CD4-positive, alpha-beta T cell (primary cell): ENCODE results near the gene WNT2. TPM values are rescaled to one million over a fixed set of nuclear protein-coding genes. Genes with fewer than 3 reads are reported as not detected.
"Not testable (repeated sequence)": the region's sequence is repeated elsewhere in the genome, so short reads cannot be mapped to it uniquely, and the experiment has no call there.

Source experiments
- ATAC-seq: fragments of 200-7000 bp; cut with Tn5 transposase; one replicate; pipeline ENCODE4 v1.10.0; 2022; ENCODE audit warnings: mild to moderate bottlenecking; ENCODE audit not compliant: poor library complexity
- CTCF ChIA-PET: fragments of 350-600 bp; sonication (Branson Sonifier 250); formaldehyde crosslinking; loops from one replicate; lab custom pipeline; 2021; ENCODE audit warnings: antibody characterized with exemption, inconsistent platforms; lab: Charles Lee
- POLR2A ChIA-PET: fragments of 350-600 bp; sonication (Branson Sonifier 250); formaldehyde crosslinking; loops from one replicate; lab custom pipeline; 2021; ENCODE audit warnings: antibody characterized with exemption, inconsistent platforms; lab: Charles Lee
- DNase-seq, 14 experiments: peaks; one replicate each; pipeline ENCODE4 v3.0.0-alpha.2; 2013 to 2020; ENCODE audit warnings: mixed read lengths in 2 of 14
- H3K27ac ChIP-seq, 2 donors: one replicate each; pipeline versions ENCODE4 v1.5.1 to v1.7.0; 2013; ENCODE audit warnings: low read length in 2 of 2, low read depth in 1 of 2, mild to moderate bottlenecking in 1 of 2
- H3K27me3 ChIP-seq, 2 experiments: 1 replicate in 1 of 2; 2 replicates in 1 of 2; pipeline versions ENCODE4 v1.6.1 to v1.7.0; 2013; ENCODE audit warnings: low read length in 2 of 2, control low read depth in 1 of 2, mild to moderate bottlenecking in 1 of 2, moderate library complexity in 1 of 2; ENCODE audit not compliant: insufficient read depth in 2 of 2, control insufficient read depth in 1 of 2
- H3K36me3 ChIP-seq: one replicate; pipeline ENCODE4 v1.6.1; 2013; ENCODE audit warnings: low read length, control low read depth; ENCODE audit not compliant: insufficient read depth
- H3K4me1 ChIP-seq: one replicate; pipeline ENCODE4 v1.6.1; 2013; ENCODE audit warnings: low read length, control low read depth; ENCODE audit not compliant: insufficient read depth
- H3K4me3 ChIP-seq: one replicate; pipeline ENCODE4 v1.5.1; 2013; ENCODE audit warnings: mild to moderate bottlenecking, low read length, moderate library complexity
- H3K9me3 ChIP-seq, 2 experiments: 1 replicate in 1 of 2; 2 replicates in 1 of 2; pipeline versions ENCODE4 v1.6.1 to v1.7.0; 2013; ENCODE audit warnings: low read length in 2 of 2, mild to moderate bottlenecking in 2 of 2, control low read depth in 1 of 2, moderate library complexity in 1 of 2; ENCODE audit not compliant: control insufficient read depth in 1 of 2, insufficient read depth in 1 of 2
- H3K27ac Mint-ChIP-seq: one replicate; pipeline ENCODE4 v1.8.0; 2020; ENCODE audit warnings: mixed read lengths
- H3K27me3 Mint-ChIP-seq: one replicate; pipeline ENCODE4 v1.8.0; 2021; ENCODE audit warnings: mixed read lengths
- H3K36me3 Mint-ChIP-seq: one replicate; pipeline ENCODE4 v1.8.0; 2021; ENCODE audit warnings: low read depth, mixed read lengths
- H3K4me1 Mint-ChIP-seq: one replicate; pipeline ENCODE4 v1.8.0; 2021; ENCODE audit warnings: low read depth, mixed read lengths
- H3K4me3 Mint-ChIP-seq: one replicate; pipeline ENCODE4 v1.8.0; 2020; ENCODE audit warnings: mild to moderate bottlenecking, mixed read lengths
- H3K9me3 Mint-ChIP-seq: one replicate; pipeline ENCODE4 v1.8.0; 2020; ENCODE audit warnings: mixed read lengths
- CTCF ChIP-seq: fragments of 200-600 bp; IDR thresholded peaks from one replicate; pipeline ENCODE4 v1.8.0; 2022; ENCODE audit warnings: antibody characterized with exemption, mild to moderate bottlenecking
- intact Hi-C, 2 experiments: fragments of 100-400 bp; cut with DNase I in 1 of 2; cut with micrococcal nuclease in 1 of 2; formaldehyde crosslinking; loops; one replicate each; pipeline versions ENCODE4 v1.15.1 to v1.9.0; 2023 to 2025; cut with DNase I, micrococcal nuclease
- total RNA-seq, 174 experiments: library from RNA in 2 of 174; stranded (reverse) in 2 of 174; gene quantifications; one replicate each; pipeline ENCODE4 v1.2.3 and lab custom pipeline; 2021 to 2026

Gene WNT2
- total RNA-seq, 2 experiments from 2014 or later: not detected

- ChIA-PET CTCF (no interaction called here), POLR2A (no interaction called here)
- H3K9me3 Mint-ChIP-seq: no peaks in the 10 kb centered on the region
- no peak for TF ChIP-seq CTCF
- Histone ChIP-seq H3K27ac (no peak overlapping the region), H3K36me3 (no peaks in the 10 kb centered on the region), H3K27me3 (no peaks in the 10 kb centered on the region), H3K4me1 (no peaks in the 10 kb centered on the region), H3K4me3 (no peak overlapping the region), H3K9me3 (no peaks in the 10 kb centered on the region)
- no peaks in the 10 kb centered on the region for H3K4me1 Mint-ChIP-seq
- H3K27ac Mint-ChIP-seq: no peak overlapping the region
- ATAC-seq (no peak), DNase-seq (no peak)
- intact Hi-C loops: no loop called here
- H3K36me3 Mint-ChIP-seq: no peaks in the 10 kb centered on the region
- no peaks in the 10 kb centered on the region for H3K27me3 Mint-ChIP-seq
- no peak overlapping the region for H3K4me3 Mint-ChIP-seq
Observed at GRCh38 chr7:117249696-117250095, 73.2 kb downstream of the WNT2 start.

- H3K27me3 Mint-ChIP-seq: no peaks in the 10 kb centered on the region
- no peak overlapping the region for H3K27ac Mint-ChIP-seq
- H3K4me3 Mint-ChIP-seq: no peak overlapping the region
- DNase-seq: no peak
- ATAC-seq: no peak
- no peaks in the 10 kb centered on the region for H3K27me3 ChIP-seq
- no peak overlapping the region for H3K4me3 ChIP-seq
- H3K36me3 Mint-ChIP-seq: no peaks in the 10 kb centered on the region
- H3K9me3 ChIP-seq: no peaks in the 10 kb centered on the region
- no peak overlapping the region for H3K27ac ChIP-seq
- POLR2A ChIA-PET: no interaction called here
- no peaks in the 10 kb centered on the region for H3K36me3 ChIP-seq
- H3K4me1 Mint-ChIP-seq: no peaks in the 10 kb centered on the region
- TF ChIP-seq CTCF: no peak
- intact Hi-C loops: no loop called here
- H3K9me3 Mint-ChIP-seq: no peaks in the 10 kb centered on the region
- CTCF ChIA-PET: no interaction called here
- H3K4me1 ChIP-seq: no peaks in the 10 kb centered on the region
Observed at GRCh38 chr7:117248829-117249228, 74.0 kb downstream of the WNT2 start.

GRCh38 chr7:117247809-117248208 is 75.0 kb downstream of the WNT2 start:
- DNase-seq (no peak), ATAC-seq (no peak)
- no peak overlapping the region for H3K4me3 ChIP-seq
- no peaks in the 10 kb centered on the region for H3K9me3 ChIP-seq
- POLR2A ChIA-PET: no interaction called here
- Mint-ChIP-seq H3K27ac (no peak overlapping the region), H3K27me3 (peaks cover 8% of the 10 kb centered on the region), H3K4me3 (no peak overlapping the region), H3K36me3 (no peaks in the 10 kb centered on the region), H3K4me1 (no peaks in the 10 kb centered on the region), H3K9me3 (no peaks in the 10 kb centered on the region)
- H3K27ac ChIP-seq: no peak overlapping the region
- no peak for TF ChIP-seq CTCF
- H3K36me3 ChIP-seq: no peaks in the 10 kb centered on the region
- CTCF ChIA-PET: no interaction called here
- no peaks in the 10 kb centered on the region for H3K27me3 ChIP-seq
- H3K4me1 ChIP-seq: no peaks in the 10 kb centered on the region
- intact Hi-C loops: no loop called here

- H3K36me3 ChIP-seq, ATAC-seq, POLR2A ChIA-PET, intact Hi-C loops, H3K27ac ChIP-seq, DNase-seq, H3K9me3 Mint-ChIP-seq, CTCF ChIA-PET, H3K4me1 ChIP-seq, H3K4me1 Mint-ChIP-seq, H3K4me3 ChIP-seq, H3K4me3 Mint-ChIP-seq, H3K36me3 Mint-ChIP-seq, H3K9me3 ChIP-seq, H3K27ac Mint-ChIP-seq, H3K27me3 ChIP-seq: not testable (repeated sequence)
- H3K27me3 Mint-ChIP-seq: peaks cover 24% of the 10 kb centered on the region
Observed at GRCh38 chr7:117245703-117246102, 77.2 kb downstream of the WNT2 start.
